ENCODE data around the gene OR4C15. TPM values are rescaled to one million over a fixed set of nuclear protein-coding genes. Genes with fewer than 3 reads are reported as not detected.

Gene OR4C15
- not detected for total RNA-seq

DNA sequence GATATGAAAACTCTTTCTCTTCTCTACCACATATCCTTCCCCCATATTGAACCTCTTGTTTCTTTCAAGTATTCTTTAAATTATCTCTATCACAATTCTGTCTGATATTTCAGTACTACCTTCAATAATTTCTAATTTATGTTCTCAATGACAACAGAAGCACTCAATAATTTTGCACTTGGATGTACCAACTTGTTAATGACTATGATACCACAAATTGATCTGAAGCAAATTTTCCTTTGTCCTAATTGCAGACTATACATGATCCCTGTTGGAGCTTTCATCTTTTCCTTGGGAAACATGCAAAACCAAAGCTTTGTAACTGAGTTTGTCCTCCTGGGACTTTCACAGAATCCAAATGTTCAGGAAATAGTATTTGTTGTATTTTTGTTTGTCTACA is at the start of gene OR4C15:
TSS of gene OR4C15 (plus strand) at position 301 of the 400 bp plus-strand sequence. CDS start at position 301, 0 bp downstream.
- no peak for ATAC-seq
- Histone ChIP-seq H3K27ac (no peak within 1 kb of the TSS), H3K27me3 (no peaks in the 10 kb centered on the region), H3K4me3 (no peak within 1 kb of the TSS), H3K9me3 (no peaks in the 10 kb centered on the region), H3K36me3 (no peaks in the 10 kb centered on the region), H3K4me1 (no peaks in the 10 kb centered on the region)
- DNase-seq = no peak
- intact Hi-C loops (cut with DNase I; ENCODE audit: low total_unique reads) = no loop called here
- in situ Hi-C loops (cut with MboI; ENCODE audit: low sequenced_read_pairs in 4 of 4) = no loop called here
- TF ChIP-seq POLR2A (IDR thresholded peaks at IDR 0.05) = no peak
- TF ChIP-seq, protein P1, sequence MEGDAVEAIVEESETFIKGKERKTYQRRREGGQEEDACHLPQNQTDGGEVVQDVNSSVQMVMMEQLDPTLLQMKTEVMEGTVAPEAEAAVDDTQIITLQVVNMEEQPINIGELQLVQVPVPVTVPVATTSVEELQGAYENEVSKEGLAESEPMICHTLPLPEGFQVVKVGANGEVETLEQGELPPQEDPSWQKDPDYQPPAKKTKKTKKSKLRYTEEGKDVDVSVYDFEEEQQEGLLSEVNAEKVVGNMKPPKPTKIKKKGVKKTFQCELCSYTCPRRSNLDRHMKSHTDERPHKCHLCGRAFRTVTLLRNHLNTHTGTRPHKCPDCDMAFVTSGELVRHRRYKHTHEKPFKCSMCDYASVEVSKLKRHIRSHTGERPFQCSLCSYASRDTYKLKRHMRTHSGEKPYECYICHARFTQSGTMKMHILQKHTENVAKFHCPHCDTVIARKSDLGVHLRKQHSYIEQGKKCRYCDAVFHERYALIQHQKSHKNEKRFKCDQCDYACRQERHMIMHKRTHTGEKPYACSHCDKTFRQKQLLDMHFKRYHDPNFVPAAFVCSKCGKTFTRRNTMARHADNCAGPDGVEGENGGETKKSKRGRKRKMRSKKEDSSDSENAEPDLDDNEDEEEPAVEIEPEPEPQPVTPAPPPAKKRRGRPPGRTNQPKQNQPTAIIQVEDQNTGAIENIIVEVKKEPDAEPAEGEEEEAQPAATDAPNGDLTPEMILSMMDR (IDR thresholded peaks at IDR 0.05 in 4 of 5, conservative IDR thresholded peaks at IDR 0.05 in 1 of 5) = no peak

DNA sequence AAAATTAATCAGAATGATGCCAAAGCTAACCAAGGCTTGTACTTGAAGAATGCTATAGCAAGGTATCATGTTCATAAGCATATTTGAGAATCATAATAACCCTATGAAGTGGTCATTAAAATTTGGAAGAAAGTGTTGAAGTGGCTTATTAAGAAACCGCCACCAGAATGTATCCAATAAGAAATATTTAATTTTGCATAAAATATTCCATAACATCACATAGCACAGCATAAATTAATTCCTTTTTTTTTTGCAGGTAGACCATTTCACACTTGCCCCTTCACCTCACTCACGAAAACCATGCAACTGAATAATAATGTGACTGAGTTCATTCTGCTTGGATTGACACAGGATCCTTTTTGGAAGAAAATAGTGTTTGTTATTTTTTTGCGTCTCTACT is 17.6 kb downstream of the OR4C15 start, which contains the start of gene OR4C16:
TSS of gene OR4C16 (plus strand) at position 301 of the 400 bp plus-strand sequence. CDS start at position 301, 0 bp downstream.
- Histone ChIP-seq H3K4me3 (no peak within 1 kb of the TSS), H3K27me3 (no peaks in the 10 kb centered on the region), H3K9me3 (no peaks in the 10 kb centered on the region), H3K4me1 (no peaks in the 10 kb centered on the region), H3K36me3 (no peaks in the 10 kb centered on the region), H3K27ac (no peak within 1 kb of the TSS)
- DNase-seq (no peak), ATAC-seq (no peak)
- in situ Hi-C loops (cut with MboI; ENCODE audit: low sequenced_read_pairs in 4 of 4) = no loop called here
- intact Hi-C loops (cut with DNase I; ENCODE audit: low total_unique reads) = no loop called here
- TF ChIP-seq, protein P1 (IDR thresholded peaks at IDR 0.05 in 4 of 5, conservative IDR thresholded peaks at IDR 0.05 in 1 of 5) = no peak

DNA sequence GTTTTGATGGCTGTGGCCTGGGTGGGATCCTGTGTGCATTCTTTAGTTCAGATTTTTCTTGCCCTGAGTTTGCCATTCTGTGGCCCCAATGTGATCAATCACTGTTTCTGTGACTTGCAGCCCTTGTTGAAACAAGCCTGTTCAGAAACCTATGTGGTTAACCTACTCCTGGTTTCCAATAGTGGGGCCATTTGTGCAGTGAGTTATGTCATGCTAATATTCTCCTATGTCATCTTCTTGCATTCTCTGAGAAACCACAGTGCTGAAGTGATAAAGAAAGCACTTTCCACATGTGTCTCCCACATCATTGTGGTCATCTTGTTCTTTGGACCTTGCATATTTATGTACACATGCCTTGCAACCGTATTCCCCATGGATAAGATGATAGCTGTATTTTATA is 18.3 kb downstream of the OR4C15 start:
- in situ Hi-C loops (cut with MboI; ENCODE audit: low sequenced_read_pairs in 4 of 4) = no loop called here
- TF ChIP-seq POLR2A (IDR thresholded peaks at IDR 0.05) = no peak
- TF ChIP-seq, protein P1 (IDR thresholded peaks at IDR 0.05 in 4 of 5, conservative IDR thresholded peaks at IDR 0.05 in 1 of 5) = no peak

More for the DNA sequence above, 18.3 kb downstream of the OR4C15 start:
- DNase-seq (no peak), ATAC-seq (no peak)
- Histone ChIP-seq H3K4me1 (no peaks in the 10 kb centered on the region), H3K27me3 (no peaks in the 10 kb centered on the region), H3K9me3 (no peaks in the 10 kb centered on the region), H3K27ac (no peak overlapping the region), H3K4me3 (no peak overlapping the region), H3K36me3 (no peaks in the 10 kb centered on the region)
- intact Hi-C loops (cut with DNase I; ENCODE audit: low total_unique reads) = no loop called here

Other genes starting within 250 kb of the OR4C15 start
- not detected for gene OR4A16, start 211.3 kb upstream of the OR4C15 start, total RNA-seq
- gene OR4A15, start 186.5 kb upstream of the OR4C15 start, total RNA-seq = not detected
- gene OR4C16, start 17.7 kb downstream of the OR4C15 start, total RNA-seq = not detected
- not detected for gene OR4C11, start 53.2 kb downstream of the OR4C15 start, total RNA-seq
- gene OR4P4, start 80.6 kb downstream of the OR4C15 start, total RNA-seq = not detected
- not detected for gene OR4S2, start 93.9 kb downstream of the OR4C15 start, total RNA-seq
- not detected for gene OR4C6, start 107.7 kb downstream of the OR4C15 start, total RNA-seq
- not detected for gene OR5D13, start 219.0 kb downstream of the OR4C15 start, total RNA-seq
- gene OR5D14, start 241.1 kb downstream of the OR4C15 start, total RNA-seq = not detected